Esophagus mucosa (tissue), 1 donor: Measurements from ENCODE around the gene CRB2. TPM values are rescaled to one million over a fixed set of nuclear protein-coding genes. Genes with fewer than 3 reads are reported as not detected.

Source experiments
- ATAC-seq: fragments of 200-7000 bp; cut with Tn5 transposase; one replicate; pipeline ENCODE4 v1.9.1; 2020
- total RNA-seq: library from RNA; stranded (reverse); gene quantifications from one replicate; pipeline ENCODE4 v1.2.4, GENCODE V29; 2023
- donor health status: DM: yes; HTN: yes; CAD: no.

CRB2 gene
- total RNA-seq, 1 donor from 2014 or later, result not detected

- no peak for ATAC-seq
Observed at GRCh38 chr9:123365287-123365880, 9.4 kb downstream of the CRB2 start.

GRCh38 chr9:123365881-123366528 lies 10.0 kb downstream of the CRB2 start:
- no peak for ATAC-seq

GRCh38 chr9:123368023-123368422 lies 12.0 kb downstream of the CRB2 start:
- no peak for ATAC-seq

- no peak for ATAC-seq
Observed at GRCh38 chr9:123368536-123369153, 12.6 kb downstream of the CRB2 start.

- no peak for ATAC-seq
Observed at GRCh38 chr9:123369296-123369695, 13.3 kb downstream of the CRB2 start.

- ATAC-seq, result no peak
Observed at GRCh38 chr9:123370108-123370507, 14.1 kb downstream of the CRB2 start.

GRCh38 chr9:123370526-123371227 lies 14.7 kb downstream of the CRB2 start:
- ATAC-seq, result no peak

GRCh38 chr9:123371228-123371584 lies 15.2 kb downstream of the CRB2 start:
- ATAC-seq, result no peak

- ATAC-seq, result no peak
Observed at GRCh38 chr9:123371805-123372590, 16.0 kb downstream of the CRB2 start.

GRCh38 chr9:123372766-123373446 lies 16.9 kb downstream of the CRB2 start:
- no peak for ATAC-seq

GRCh38 chr9:123373447-123373923 lies 17.5 kb downstream of the CRB2 start:
- no peak for ATAC-seq

GRCh38 chr9:123373946-123374345 lies 17.9 kb downstream of the CRB2 start:
- no peak for ATAC-seq

GRCh38 chr9:123375469-123376132 lies 19.6 kb downstream of the CRB2 start:
- ATAC-seq, result peak; percentile 31

GRCh38 chr9:123376218-123377071 lies 20.4 kb downstream of the CRB2 start:
- no peak for ATAC-seq

GRCh38 chr9:123377211-123377971 lies 21.4 kb downstream of the CRB2 start:
- ATAC-seq, result peak; percentile 43

GRCh38 chr9:123378025-123378424 lies 22.0 kb downstream of the CRB2 start:
- ATAC-seq, result no peak

GRCh38 chr9:123378956-123379660 lies 23.1 kb downstream of the CRB2 start:
- ATAC-seq, result no peak

GRCh38 chr9:123380852-123381705 lies 25.1 kb downstream of the CRB2 start:
- ATAC-seq, result no peak
